Left lobe of liver (tissue), 2 donors: Measurements from ENCODE around the gene OR4A47. TPM values are rescaled to one million over a fixed set of nuclear protein-coding genes. Genes with fewer than 3 reads are reported as not detected.
"Not testable (repeated sequence)": the region's sequence is repeated elsewhere in the genome, so short reads cannot be mapped to it uniquely, and the experiment has no call there.

Experiments
- ATAC-seq: fragments of 200-7000 bp; cut with Tn5 transposase; one replicate; pipeline ENCODE4 v1.9.1; 2020; ENCODE audit warnings: mild to moderate bottlenecking, moderate library complexity
- DNase-seq: peaks from one replicate; pipeline ENCODE4 v3.0.0-alpha.2; 2020; ENCODE audit warnings: low spot score
- total RNA-seq: library from RNA; stranded (reverse); gene quantifications from one replicate; pipeline ENCODE4 v1.2.1, GENCODE V29; 2021
- donor health status: DM: no; HTN: no; CAD: no; lungs with moderate emphysema.
- donor health status: DM: no; HTN: yes; CAD: no.

OR4A47 gene, protein sequence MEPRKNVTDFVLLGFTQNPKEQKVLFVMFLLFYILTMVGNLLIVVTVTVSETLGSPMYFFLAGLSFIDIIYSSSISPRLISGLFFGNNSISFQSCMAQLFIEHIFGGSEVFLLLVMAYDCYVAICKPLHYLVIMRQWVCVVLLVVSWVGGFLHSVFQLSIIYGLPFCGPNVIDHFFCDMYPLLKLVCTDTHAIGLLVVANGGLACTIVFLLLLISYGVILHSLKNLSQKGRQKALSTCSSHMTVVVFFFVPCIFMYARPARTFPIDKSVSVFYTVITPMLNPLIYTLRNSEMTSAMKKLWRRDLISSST
- not detected for total RNA-seq

DNA sequence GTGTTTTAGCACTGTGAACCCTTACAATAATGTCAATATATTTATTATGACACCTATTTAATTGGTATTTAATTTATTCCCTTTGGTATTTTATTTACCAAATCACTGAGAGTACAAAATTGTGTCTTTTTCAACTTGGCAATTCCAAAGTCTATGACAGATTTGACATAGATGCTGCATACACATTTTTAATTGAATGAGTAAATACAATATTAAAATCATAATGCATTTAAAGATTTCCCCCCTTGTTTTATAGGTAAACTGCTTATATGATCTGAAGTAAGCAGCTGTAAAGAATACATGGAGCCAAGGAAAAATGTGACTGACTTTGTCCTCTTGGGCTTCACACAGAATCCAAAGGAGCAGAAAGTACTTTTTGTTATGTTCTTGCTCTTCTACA lies at the start of gene OR4A47:
OR4A47 (plus strand) TSS at position 301 of the 400 bp plus-strand sequence; CDS start at position 301, 0 bp downstream.
- ATAC-seq, DNase-seq: not testable (repeated sequence)

- not testable (repeated sequence) for DNase-seq, ATAC-seq
Measured at GRCh38 chr11:48455909-48456308, 32.7 kb upstream of the OR4A47 start.

DNA sequence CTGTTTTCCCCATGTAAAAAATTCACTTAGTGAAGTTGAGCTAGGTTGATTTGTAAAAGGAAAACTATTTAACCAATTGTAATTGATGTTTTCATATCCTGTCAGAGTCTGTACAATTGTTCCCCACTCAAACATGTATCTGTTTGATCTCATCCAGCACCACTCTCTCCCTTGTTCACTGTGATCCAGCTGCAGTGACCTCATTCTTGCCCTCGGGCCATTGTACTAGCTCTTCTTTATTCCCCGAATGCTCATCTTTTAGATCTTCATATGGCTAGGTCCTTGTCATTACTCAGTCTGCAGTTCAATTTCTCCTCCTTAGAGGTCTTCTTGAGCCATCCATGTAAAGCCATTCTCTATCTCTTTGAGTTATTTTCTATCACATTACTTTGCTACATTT lies 14.6 kb upstream of the OR4A47 start:
- ATAC-seq, DNase-seq: not testable (repeated sequence)

- ATAC-seq, DNase-seq: not testable (repeated sequence)
Measured at GRCh38 chr11:48474703-48475102, 13.9 kb upstream of the OR4A47 start.

- not testable (repeated sequence) for ATAC-seq, DNase-seq
Measured at GRCh38 chr11:48506169-48506568, 17.6 kb downstream of the OR4A47 start.

DNA sequence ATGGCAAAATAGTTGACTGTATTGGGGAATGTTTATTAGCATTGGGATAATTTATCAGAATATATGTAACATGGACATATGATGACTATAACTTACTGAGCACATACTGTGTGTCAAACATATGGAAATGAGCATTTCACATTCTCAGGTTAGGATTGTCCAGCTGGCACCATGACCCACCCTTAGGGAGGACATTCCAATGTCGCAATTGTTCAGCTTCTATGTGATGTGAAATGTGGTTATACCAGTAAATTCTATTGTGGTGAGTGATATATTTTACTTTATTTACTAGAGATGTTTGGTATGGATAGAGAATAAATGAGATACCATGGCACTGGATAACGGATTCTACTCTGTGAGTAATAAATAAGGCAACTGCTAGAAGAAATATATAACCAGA lies 50.4 kb downstream of the OR4A47 start:
- ATAC-seq (no peak), DNase-seq (no peak)

Other genes with a start within 250 kb of the OR4A47 start
- not detected for gene OR4X2, start 243.7 kb upstream of the OR4A47 start, total RNA-seq
- gene OR4X1, start 224.9 kb upstream of the OR4A47 start, total RNA-seq = not detected
- not detected for gene OR4S1, start 182.6 kb upstream of the OR4A47 start, total RNA-seq
- not detected for gene OR4C3, start 163.9 kb upstream of the OR4A47 start, total RNA-seq
- gene OR4C5, start 122.3 kb upstream of the OR4A47 start, total RNA-seq = not detected